GM18502 (cell line): ENCODE results near the gene ADAMTSL3.

Experiments used
- ATAC-seq: cut with Tn5 transposase; IDR thresholded peaks from one replicate; pipeline ENCODE4 v1.9.1; 2021; ENCODE audit warnings: mild to moderate bottlenecking; ENCODE audit not compliant: unreplicated experiment, poor library complexity

Gene ADAMTSL3

DNA sequence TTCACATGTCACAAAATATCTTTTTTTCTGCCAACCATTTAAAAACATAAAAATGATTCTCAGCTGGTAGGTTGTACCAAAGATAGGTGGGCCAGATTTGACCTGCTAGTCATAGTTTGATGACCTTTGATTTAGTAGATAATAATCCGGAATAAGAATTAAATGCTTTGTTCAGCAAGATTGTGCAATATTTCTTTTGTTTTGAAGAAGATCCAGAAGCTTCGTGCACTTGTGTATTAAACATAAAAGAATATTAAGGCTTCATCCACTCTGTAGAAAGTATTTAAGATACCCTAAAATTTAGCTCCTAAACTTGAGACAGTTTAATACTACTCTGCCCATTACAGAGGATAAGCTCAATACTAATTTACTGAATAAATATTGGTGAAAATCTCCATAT lies 258.4 kb downstream of the ADAMTSL3 start:
- ATAC-seq = no peak

DNA sequence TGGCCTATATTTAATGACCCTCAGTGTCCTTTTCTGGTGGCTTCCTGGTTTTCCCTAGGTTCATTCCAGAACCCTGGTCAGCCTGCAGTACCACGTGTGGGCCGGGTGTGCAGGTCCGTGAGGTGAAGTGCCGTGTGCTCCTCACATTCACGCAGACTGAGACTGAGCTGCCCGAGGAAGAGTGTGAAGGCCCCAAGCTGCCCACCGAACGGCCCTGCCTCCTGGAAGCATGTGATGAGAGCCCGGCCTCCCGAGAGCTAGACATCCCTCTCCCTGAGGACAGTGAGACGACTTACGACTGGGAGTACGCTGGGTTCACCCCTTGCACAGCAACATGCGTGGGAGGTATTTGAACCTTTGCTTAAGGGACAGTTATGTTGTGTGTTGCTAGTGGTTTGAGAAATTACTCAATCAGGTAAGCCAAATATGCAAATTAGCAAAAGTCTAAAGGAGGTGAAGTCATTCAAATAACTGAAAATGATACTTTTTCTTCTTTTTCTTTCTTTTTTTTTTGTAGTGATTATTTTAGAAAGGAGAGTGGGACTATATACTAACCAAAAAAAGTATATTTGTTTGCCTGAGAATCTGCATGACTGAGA lies 259.2 kb downstream of the ADAMTSL3 start:
- ATAC-seq = no peak

DNA sequence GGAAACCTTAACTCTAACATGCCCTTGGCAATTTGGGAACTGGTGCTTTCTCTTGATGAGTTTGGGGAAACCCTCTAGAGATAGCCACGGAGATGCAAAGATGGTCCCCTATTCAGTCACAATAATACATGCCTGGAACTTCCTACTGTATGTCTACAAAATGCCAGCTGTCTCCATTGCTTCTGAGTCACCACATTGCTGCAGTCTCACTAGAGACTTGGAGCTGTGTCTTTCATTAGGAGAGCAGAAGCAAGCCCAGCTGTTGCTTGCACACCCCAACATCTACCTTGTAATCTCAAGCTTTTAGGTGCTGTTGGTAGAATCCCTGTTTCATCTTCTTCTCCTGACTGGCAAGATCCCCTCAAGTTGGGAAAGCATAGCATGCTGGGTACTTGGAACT lies 261.0 kb downstream of the ADAMTSL3 start:
- ATAC-seq = no peak

DNA sequence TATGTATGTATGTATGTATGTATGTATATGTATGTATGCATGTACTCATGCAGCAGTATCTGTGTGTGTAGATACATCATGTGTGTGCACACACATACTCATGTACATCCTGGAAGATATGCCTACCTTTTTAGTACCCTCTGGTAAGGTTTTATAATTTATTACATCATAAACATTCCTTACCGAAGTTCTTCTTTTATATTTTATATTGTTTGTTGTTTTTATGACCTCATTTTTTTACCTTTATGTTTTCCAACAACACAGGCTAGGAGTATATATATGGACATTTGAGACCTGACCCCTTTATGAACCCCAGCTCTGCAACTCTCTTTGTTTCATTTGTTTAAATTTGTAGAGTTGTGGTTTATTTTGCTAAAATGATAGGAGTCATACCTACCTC lies 263.5 kb downstream of the ADAMTSL3 start:
- ATAC-seq = no peak

DNA sequence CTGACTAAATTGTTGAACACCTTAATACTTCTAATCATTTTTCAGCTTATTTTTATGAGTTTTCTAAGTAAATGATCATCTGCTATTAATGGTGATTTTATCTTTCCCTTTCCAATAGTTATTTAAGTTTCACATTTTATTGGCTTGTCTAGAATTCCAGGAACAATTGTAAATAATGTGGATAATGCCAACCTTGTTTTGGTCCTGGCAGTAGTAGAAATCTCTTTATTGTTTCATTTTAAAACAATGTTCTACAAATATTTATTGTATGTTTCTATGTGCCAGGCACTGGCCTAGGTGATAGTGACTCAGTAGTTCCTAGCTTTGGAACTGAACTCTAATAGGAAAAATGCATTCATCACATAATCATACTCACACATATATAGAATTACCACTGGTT lies 264.1 kb downstream of the ADAMTSL3 start:
- no peak for ATAC-seq

DNA sequence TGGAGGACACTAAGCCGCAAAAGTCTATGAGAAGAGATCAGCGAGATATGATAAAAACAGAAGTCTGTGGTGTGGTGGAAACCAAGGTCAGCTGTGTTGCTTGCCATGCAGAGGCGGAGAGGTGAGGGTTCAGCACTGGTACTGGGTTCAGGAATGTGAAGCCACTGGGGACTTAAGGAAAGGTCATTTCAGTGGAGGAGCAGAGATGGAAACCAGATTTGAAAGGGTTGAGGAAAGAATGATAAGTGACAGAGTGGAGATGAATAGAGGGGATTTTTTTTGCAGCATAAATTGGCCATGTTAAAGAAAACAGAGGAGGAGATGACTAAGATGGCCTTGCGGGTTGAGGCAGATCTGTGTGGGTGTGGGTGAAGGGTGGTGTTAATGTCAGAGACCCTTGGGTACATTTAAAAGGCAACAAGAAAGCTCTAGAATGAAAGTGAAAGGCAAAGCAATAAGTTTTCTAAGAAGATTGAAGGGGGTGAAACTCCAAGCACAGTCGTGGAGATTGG lies 265.5 kb downstream of the ADAMTSL3 start:
- peak; percentile 78 for ATAC-seq

DNA sequence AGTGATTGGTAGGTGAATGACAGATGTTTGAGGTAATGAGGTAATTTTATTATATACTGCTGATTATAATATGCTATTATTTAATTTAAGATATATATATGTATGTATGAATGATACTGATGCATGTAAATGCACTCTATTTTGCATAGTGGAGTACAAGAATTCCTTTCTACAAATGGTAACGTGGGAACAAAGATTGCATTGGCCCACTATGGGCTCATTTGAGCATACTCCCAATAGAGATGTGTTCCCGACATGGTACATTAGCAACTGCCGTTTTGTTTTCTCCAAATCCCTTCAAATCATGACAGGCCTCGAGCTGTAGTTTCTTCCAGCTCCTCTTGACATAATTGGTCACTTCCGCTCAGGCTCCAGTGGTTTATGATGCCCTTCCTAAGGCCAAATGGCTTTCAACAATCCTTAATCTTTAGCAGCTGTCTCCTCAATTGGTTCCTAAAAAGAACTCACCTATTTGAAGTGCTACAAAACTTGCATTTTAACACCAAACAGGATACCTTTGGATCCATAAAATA lies 266.1 kb downstream of the ADAMTSL3 start:
- no peak for ATAC-seq

DNA sequence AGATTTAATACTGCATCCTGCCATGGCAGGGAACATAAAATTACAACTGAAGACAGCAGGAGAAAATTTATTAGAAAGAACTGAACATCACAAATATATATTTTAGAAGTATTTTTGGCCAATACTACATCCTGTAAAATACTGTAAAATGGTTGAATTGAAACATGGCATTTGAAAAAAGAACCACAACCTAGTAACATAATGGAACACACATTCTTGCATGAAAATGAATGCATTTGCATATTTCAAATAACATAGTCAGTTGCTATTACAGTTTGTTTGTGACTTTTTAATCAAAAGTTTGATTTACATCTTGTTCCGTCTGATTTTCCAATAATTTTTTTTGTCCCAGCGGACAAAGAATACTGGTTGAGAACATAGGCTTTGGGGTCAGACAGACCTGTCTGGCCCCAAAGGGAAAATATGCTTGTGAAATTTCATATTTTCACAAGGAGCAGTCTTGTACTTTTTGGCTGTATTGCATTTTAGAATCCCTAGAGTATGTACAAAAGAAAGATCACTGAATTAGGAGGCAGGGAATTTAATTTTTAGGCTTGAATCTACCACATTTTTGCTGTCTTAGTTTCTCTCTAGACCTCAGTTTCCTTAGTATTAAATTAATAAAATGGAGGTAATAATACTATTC lies 268.8 kb downstream of the ADAMTSL3 start:
- ATAC-seq = no peak

DNA sequence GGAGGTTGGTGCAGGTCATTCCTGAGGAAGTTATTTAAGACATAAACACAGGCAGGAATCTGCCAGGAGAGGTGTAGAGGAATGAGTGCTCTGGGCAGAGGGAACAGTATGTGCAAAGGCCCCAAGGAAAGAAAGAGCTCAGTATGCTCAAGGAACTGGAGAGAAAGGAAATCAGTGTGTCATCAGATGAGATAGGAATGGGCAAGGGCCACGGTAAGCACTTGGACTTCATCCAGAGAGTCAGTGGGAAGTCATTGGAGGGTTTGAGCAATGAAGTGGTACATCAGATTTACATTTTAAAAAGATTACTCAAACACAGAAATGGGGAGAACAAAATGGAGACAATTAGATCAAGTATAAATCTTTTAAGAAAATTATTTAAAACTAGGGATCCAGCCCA lies 272.2 kb downstream of the ADAMTSL3 start:
- ATAC-seq = no peak

DNA sequence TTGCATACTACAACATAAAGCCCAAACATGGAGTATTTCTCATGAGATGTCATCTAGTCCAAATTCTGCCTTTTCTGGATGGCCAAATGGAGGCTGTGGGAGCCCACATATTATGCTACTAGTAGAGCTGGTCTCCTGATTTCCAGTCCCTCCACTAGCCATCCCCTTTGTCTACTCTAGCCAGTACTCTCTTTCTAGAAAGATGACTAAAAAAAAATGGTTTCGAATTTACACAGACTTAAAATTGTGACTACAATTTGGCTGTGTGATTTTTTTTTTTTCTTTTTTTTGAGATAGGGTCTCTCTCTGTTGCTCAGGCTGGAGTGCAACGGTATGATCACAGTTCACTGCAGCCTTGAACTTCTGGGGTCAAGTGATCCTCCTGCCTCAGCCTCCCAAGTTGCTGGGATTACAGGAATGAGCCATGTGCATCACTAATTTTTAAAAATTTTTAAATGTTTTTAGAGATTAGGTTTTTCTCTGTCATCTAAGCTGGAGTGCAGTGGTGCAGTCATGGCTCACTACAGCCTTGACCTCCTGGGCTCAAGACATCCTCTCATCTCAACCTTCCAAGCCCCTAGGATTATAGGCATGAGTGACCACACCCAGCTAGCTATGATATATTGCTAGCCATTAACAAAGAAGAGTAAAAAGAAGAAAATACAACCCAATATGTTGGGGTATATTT lies 273.9 kb downstream of the ADAMTSL3 start:
- peak; percentile 39 for ATAC-seq

DNA sequence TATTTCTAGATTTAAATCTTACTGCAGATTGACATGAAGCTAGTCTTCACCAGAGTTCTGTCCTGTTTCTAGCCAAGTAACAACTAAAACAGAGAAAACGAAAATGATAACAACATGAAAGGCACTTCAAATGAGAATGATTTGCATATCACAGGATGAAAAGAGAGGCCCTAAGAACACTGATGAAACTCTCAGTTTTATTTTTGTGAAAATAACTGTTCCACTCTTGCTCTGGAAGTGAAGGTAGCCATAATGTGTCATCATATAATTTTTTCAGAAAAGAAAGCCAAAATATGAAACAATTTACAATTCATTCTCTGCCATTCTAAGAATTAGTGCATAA lies 274.4 kb downstream of the ADAMTSL3 start:
- ATAC-seq = peak; percentile 84

DNA sequence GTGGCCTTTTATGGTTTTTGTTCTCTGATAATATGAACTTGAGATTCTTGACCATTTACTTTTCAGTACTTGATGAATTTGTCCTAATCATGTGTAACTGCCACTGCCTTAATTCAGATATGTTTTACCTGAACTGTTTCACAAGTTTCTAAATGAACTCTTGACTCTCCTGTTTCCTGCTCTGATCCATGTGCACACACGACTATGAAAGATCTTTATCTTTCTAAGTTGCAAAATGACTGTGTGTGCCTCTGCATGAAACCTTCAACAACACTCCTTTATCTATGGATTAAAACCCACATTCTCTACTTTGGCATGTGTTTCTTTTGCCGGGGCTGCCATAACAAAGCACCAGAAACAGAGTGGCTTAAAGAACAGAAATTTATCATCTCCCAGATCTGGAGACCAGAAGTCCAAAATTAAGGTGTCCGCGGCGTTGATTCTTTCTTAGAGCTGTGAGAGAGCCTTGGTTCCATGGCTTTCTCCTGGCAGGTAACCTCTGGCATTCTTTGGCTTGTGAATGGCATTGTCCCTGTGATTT lies 275.0 kb downstream of the ADAMTSL3 start:
- ATAC-seq = peak; percentile 66

DNA sequence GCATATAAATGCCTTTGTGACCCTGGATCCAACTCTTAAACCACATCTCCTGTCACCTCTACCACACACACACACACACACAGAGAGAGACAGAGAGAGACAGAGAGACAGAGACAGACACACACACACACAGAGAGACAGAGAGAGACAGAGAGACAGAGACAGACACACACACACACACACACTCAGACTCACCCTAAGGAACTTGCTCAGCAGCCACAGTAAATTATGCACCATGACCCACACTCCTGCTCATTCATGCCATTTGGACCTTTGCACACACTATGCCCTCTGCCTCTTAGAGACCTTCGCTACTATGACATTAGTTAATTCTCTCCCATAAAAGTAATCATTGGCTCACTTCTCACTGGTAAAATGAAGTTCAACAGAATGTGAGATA lies 275.7 kb downstream of the ADAMTSL3 start:
- no peak for ATAC-seq

DNA sequence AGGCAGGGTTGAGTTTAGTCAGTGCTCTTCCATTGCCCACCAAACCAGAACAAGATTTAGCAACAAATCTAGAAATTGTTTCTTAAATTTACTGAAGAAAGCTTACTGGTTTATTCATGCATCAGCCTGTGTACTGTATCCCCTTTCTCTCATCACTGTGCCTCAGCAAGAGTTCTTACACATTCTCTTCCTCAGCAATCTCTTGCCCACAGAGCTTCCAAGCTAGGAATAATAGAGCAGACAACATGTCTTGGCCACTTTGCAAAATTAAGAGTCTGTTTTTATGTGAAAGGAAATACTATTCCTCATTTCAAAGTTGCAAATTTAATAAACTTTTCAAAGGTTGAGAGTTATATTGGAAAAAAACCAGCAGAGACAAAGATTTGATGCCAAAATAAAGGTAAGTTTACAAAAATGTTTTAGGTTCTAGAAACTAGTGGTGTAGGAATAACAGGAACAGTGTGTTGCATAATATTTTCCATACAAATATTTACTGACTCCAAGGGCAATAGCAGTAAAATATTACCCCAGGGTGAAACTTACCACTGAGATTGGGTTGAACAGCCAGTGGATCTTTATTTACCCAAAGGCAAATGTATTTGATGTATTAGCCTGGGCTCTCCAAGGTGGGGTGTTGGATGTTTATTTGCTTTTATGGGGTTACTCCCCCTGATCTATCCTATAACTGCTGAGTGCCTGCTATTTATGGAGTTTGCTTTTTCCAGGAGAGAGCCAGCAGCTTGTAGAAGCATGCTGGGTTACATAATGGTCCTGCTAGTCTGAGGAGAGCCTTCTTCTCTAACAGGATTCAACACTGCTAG lies 276.7 kb downstream of the ADAMTSL3 start:
- no peak for ATAC-seq

DNA sequence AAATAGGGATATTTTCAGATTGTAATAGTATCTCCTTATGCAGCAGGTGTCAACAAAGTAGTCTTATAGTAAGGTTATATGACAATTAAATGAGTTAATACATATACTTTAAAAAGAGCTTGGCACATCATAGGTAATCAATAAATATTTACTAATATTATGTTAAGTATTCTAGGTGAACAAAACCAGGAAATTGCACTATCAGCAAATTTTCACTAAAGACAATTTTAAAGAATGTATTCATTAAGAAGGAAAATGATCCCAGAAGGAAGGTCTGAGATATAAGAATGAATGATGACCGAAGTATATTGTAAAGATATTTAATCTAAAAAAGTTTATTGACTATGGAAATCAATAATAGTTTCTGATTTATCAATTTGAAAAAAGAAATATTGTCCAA lies 281.9 kb downstream of the ADAMTSL3 start:
- no peak for ATAC-seq

DNA sequence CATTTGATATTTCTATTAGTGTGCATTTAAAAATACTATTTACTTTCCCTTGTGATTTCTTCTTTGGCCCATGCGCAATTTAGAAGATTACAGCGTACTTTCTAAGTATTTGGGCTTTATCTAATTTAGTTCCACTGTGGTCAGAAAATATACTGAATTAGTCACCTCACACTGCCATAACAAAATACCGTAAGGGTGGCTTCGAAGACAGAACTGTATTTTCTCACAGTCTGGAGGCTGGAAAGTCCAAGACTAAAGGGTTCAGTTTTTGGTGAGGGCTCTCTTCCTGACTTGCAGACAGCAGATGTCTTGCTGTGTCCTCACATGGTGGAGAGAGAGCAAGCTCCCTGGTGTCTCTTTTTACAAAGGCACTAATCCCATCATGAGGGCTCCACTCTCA lies 286.2 kb downstream of the ADAMTSL3 start:
- no peak for ATAC-seq

DNA sequence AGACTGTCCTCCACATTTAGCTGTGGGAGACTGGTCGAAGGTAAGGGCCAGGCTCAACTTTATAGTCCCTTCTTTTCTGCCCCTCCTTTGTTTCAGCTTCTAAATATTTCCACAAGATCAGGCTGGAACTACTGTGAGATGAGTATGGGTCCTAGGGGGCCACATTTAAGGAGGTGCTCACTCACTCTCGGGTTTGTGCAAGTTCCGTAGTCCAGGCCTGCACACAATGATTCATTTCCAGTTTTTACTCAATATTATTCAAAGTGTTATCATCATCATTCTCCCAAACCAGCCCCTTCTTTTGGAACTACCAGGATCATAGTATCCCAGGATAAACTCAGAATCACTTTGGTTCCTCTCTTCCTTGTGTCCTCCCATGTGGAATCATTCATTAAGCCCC lies 289.1 kb downstream of the ADAMTSL3 start:
- no peak for ATAC-seq

DNA sequence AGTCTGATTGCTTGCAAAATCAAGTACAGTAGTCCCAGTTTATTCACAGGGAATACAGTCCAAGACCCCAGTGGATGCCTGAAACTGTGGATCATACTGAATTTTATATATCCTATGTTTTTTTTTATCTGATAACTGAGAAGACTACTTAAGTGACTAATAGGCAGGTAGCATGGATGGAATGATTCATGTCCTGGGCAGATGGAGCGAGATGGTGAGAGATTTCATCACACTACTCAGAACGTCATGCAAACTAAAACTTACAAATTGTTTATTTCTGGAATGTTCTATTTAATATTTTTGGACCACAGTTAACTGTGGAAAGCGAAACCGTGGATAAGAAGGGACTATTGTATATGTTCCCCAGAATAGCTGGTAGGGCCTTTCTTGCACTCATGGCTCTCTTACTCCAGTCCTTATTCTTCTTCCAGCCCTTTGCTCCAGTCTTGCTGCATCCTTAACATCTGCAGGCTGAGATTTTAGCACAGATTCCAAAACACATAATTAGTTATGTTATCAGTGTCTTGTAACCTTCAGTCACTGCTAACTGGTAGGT lies 290.0 kb downstream of the ADAMTSL3 start:
- no peak for ATAC-seq

DNA sequence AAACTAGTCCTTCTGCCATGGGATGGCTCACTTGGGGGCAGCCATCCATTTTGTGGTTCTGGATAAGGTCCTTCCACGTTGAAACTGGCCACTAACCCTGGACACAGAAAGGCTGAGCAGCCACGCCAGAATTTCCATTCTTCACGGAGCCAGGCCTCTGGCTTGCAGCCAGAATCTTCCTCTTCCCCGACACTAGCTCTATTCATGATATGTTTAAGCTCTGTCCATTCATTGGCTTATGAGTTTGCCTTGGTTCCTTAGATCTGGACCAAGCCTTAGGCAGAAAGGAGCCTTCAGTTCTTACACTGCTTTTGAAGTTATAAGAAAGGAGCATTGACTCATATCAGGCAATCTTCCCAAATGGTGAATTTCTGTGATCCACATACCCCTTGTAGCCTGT lies 293.2 kb downstream of the ADAMTSL3 start:
- ATAC-seq = no peak

DNA sequence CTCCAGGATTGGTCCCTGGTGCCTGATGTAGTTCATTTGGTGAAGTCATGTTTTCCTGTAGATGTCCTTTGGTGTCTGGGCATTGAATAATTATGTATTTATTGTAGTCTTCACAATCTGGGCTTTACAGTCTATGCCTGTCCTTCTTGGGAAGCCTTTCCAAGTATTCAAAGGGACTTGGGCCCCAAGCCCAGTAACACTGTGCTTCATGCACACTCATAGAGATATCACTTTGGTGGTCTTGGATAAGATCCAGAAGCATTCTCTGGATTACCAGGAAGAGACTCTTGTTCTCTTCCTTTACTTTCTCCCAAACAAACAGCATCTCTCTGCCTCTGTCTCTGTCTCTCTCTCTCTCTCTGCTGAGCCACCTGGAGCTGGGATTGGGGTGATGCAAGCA lies 300.6 kb downstream of the ADAMTSL3 start:
- no peak for ATAC-seq
